GM23248 (cell line): Measurements from ENCODE around the gene KCNH3. TPM values are rescaled to one million over a fixed set of nuclear protein-coding genes. Genes with fewer than 3 reads are reported as not detected.
"Not testable (repeated sequence)": the region's sequence is repeated elsewhere in the genome, so short reads cannot be mapped to it uniquely, and the experiment has no call there.

ENCODE experiments used
- DNase-seq: peaks from one replicate; pipeline ENCODE4 v3.0.0-alpha.2; 2015
- H2AFZ ChIP-seq: fragments of 200-600 bp; sonication (generic); 2 replicates; pipeline ENCODE4 v1.6.1; 2016; ENCODE audit warnings: antibody characterized with exemption
- H3F3A ChIP-seq: fragments of 200-600 bp; sonication (generic); 2 replicates; pipeline ENCODE4 v1.6.1; 2016; ENCODE audit warnings: mild to moderate bottlenecking, antibody characterized with exemption, mixed run types; ENCODE audit not compliant: insufficient read depth
- H3K27ac ChIP-seq: fragments of 200-600 bp; sonication (generic); 2 replicates; pipeline ENCODE4 v1.5.1; 2016; ENCODE audit warnings: mild to moderate bottlenecking
- H3K27me3 ChIP-seq: fragments of 200-600 bp; sonication (generic); replicated peaks from 2 replicates; pipeline ENCODE4 v1.6.1; 2016; ENCODE audit warnings: mild to moderate bottlenecking; ENCODE audit not compliant: insufficient read depth
- H3K36me3 ChIP-seq: fragments of 200-600 bp; sonication (generic); 2 replicates; pipeline ENCODE4 v1.6.1; 2016; ENCODE audit warnings: low read depth, mild to moderate bottlenecking
- H3K4me1 ChIP-seq: fragments of 200-600 bp; sonication (generic); 2 replicates; pipeline ENCODE4 v1.6.1; 2016; ENCODE audit warnings: mild to moderate bottlenecking; ENCODE audit not compliant: insufficient read depth
- H3K4me2 ChIP-seq: fragments of 200-600 bp; sonication (generic); one replicate; pipeline ENCODE4 v1.6.1; 2016; ENCODE audit warnings: mild to moderate bottlenecking; ENCODE audit not compliant: unreplicated experiment
- H3K4me3 ChIP-seq: fragments of 200-600 bp; sonication (generic); 2 replicates; pipeline ENCODE4 v1.5.1; 2016; ENCODE audit warnings: mild to moderate bottlenecking
- H3K79me2 ChIP-seq: fragments of 200-600 bp; sonication (generic); 2 replicates; pipeline ENCODE4 v1.6.1; 2016; ENCODE audit warnings: mild to moderate bottlenecking; ENCODE audit not compliant: insufficient read depth
- H3K9ac ChIP-seq: fragments of 200-600 bp; sonication (generic); 2 replicates; pipeline ENCODE4 v1.6.1; 2016; ENCODE audit warnings: mild to moderate bottlenecking
- H3K9me2 ChIP-seq: fragments of 200-600 bp; sonication (generic); 2 replicates; pipeline ENCODE4 v1.6.1; 2016; ENCODE audit warnings: mixed run types, mild to moderate bottlenecking, moderate library complexity; ENCODE audit not compliant: insufficient read depth
- H3K9me3 ChIP-seq: fragments of 200-600 bp; sonication (generic); one replicate; pipeline ENCODE4 v1.6.1; 2017; ENCODE audit warnings: low read depth
- H4K20me1 ChIP-seq: fragments of 200-600 bp; sonication (generic); 2 replicates; pipeline ENCODE4 v1.6.0; 2016; ENCODE audit not compliant: insufficient read depth
- EZH2 ChIP-seq: fragments of 200-600 bp; sonication (generic); IDR thresholded peaks from 2 replicates; pipeline ENCODE4 v1.6.1; 2018; ENCODE audit warnings: antibody characterized with exemption, mild to moderate bottlenecking; ENCODE audit not compliant: insufficient read depth, poor library complexity, severe bottlenecking
- EZH2phosphoT487 ChIP-seq: fragments of 200-600 bp; sonication (generic); IDR thresholded peaks from 2 replicates; pipeline ENCODE4 v1.6.1; 2018; ENCODE audit warnings: antibody characterized with exemption, moderate library complexity, mild to moderate bottlenecking, low read depth; ENCODE audit not compliant: insufficient read depth
- WGBS, 2 experiments: methylation state at CpG; one replicate each; pipeline ENCODE4 v1.1.6; 2015 to 2017; ENCODE audit warnings: low lambda C conversion rate in 2 of 2, low coverage in 1 of 2; ENCODE audit errors: missing lambda C conversion rate in 2 of 2; 5-methylcytosine and 5-hydroxymethylcytosine counted together
- in situ Hi-C: fragments of 300-500 bp; cut with MboI; formaldehyde crosslinking; loops from 2 replicates; pipeline ENCODE4 v1.15.0; 2020
- polyA plus RNA-seq: library from polyadenylated mRNA; unstranded; fragments of >200 nt; fragmentation: Nextera tagmentation; extraction: Ambion mirVana; gene quantifications from 2 replicates; pipeline ENCODE4 v1.2.1, GENCODE V29; 2016
- small RNA-seq: library from RNA; depleted of rRNA; stranded (forward); fragments of <200 nt; gene quantifications from one replicate; pipeline ENCODE3, GENCODE V24; 2014; ENCODE audit warnings: low read depth, low replicate concordance
- total RNA-seq: library from RNA; depleted of rRNA; stranded (reverse); fragments of >200 nt; shearing (Covaris generic); gene quantifications from 2 replicates; pipeline ENCODE4 v1.2.3, GENCODE V29; 2014; rRNA removed

The KCNH3 gene
- total and polyA plus RNA-seq, 2 experiments from 2014 or later, result 0.09 TPM; not detected in 1

DNA sequence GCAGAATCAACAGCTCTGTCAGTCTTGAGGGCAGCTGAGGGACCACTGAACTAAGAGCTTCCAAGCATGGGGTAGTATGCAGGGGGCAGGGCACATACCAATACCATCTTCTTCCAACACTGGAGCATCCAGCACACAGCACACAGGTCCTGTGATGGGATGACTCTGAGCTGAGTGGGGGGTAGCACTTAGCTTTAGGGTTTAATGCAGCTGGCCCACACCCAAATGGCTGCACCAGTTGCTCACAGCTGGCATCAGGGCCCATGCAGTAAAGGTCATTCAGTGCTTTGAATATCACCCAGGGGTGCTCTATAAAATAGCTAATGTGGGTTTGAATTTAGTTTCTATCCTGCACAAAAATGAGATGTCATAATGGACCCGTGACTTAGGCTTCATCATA, 64.9 kb downstream of the KCNH3 start:
- no peaks in the 10 kb centered on the region for H3K27me3 ChIP-seq
- 67 to 71% methylated on average over 1 of the region's 1 CpG for WGBS, 2 experiments
- H3K4me2 ChIP-seq, result no peak overlapping the region
- no peaks in the 10 kb centered on the region for H3F3A ChIP-seq
- no peaks in the 10 kb centered on the region for H3K79me2 ChIP-seq
- H4K20me1 ChIP-seq, result no peaks in the 10 kb centered on the region
- no peak overlapping the region for H3K9ac ChIP-seq
- no peak overlapping the region for H3K4me3 ChIP-seq
- in situ Hi-C loops, result no loop called here
- no peaks in the 10 kb centered on the region for H3K9me3 ChIP-seq
- H3K9me2 ChIP-seq, result no peaks in the 10 kb centered on the region
- DNase-seq, result no peak
- no peak overlapping the region for H2AFZ ChIP-seq
- no peak overlapping the region for H3K27ac ChIP-seq
- no peaks in the 10 kb centered on the region for H3K4me1 ChIP-seq
- no peaks in the 10 kb centered on the region for H3K36me3 ChIP-seq
- no peak for TF ChIP-seq EZH2
- no peak for TF ChIP-seq EZH2phosphoT487

GRCh38 chr12:49604856-49605255, 66.0 kb downstream of the KCNH3 start:
- no peaks in the 10 kb centered on the region for H3K27me3 ChIP-seq
- no peaks in the 10 kb centered on the region for H4K20me1 ChIP-seq
- no peak overlapping the region for H3K9ac ChIP-seq
- no peak overlapping the region for H2AFZ ChIP-seq
- H3K4me1 ChIP-seq, result no peaks in the 10 kb centered on the region
- in situ Hi-C loops, result no loop called here
- H3K36me3 ChIP-seq, result no peaks in the 10 kb centered on the region
- H3K27ac ChIP-seq, result no peak overlapping the region
- no peaks in the 10 kb centered on the region for H3F3A ChIP-seq
- no peaks in the 10 kb centered on the region for H3K9me3 ChIP-seq
- TF ChIP-seq EZH2, result no peak
- no peak for TF ChIP-seq EZH2phosphoT487
- H3K4me3 ChIP-seq, result no peak overlapping the region
- DNase-seq, result no peak
- 59 to 60% methylated on average over 5 of the region's 5 CpGs for WGBS, 2 experiments
- H3K9me2 ChIP-seq, result no peaks in the 10 kb centered on the region
- no peaks in the 10 kb centered on the region for H3K79me2 ChIP-seq
- no peak overlapping the region for H3K4me2 ChIP-seq

- not testable (repeated sequence) for H3K9me3 ChIP-seq, DNase-seq
- WGBS, 2 experiments, result 94 to 97% methylated on average over 4 of the region's 4 CpGs
These were observed 66.7 kb downstream of the KCNH3 start, which contains the start of gene FAM186B for GRCh38 chr12:49605539-49605938. Gene FAM186B (minus strand): TSS chr12:49605639. CDS start chr12:49605477, 162 bp downstream.

More at GRCh38 chr12:49605539-49605938, 66.7 kb downstream of the KCNH3 start, which contains the start of gene FAM186B:
- H3K27ac ChIP-seq, H4K20me1 ChIP-seq, H3K9me2 ChIP-seq, H3K36me3 ChIP-seq, H3K4me1 ChIP-seq, in situ Hi-C loops, H3F3A ChIP-seq, H3K79me2 ChIP-seq, H2AFZ ChIP-seq, H3K27me3 ChIP-seq, H3K4me2 ChIP-seq, H3K9ac ChIP-seq, H3K4me3 ChIP-seq: not testable (repeated sequence)

Small RNA genes within 50 kb of the gene (small RNA-seq; reads per million reads assigned to genes)
- gene POLR2KP1 (not detected), gene RNU6-834P (not detected)

Other genes with a start within 250 kb of the KCNH3 start
- gene PRPH, start 243.9 kb upstream of the KCNH3 start, total RNA-seq, result not detected in 2 replicates
- not detected in 2 replicates for gene PRPH, start 243.9 kb upstream of the KCNH3 start, polyA plus RNA-seq
- gene TROAP, start 215.8 kb upstream of the KCNH3 start, total RNA-seq, result 4.4 and 6.2 TPM in 2 replicates
- 8.8 and 11.7 TPM in 2 replicates for gene TROAP, start 215.8 kb upstream of the KCNH3 start, polyA plus RNA-seq
- gene C1QL4, start 201.8 kb upstream of the KCNH3 start, total RNA-seq, result not detected in 2 replicates
- not detected in 2 replicates for gene C1QL4, start 201.8 kb upstream of the KCNH3 start, polyA plus RNA-seq
- 1.5 and 2.5 TPM in 2 replicates for gene DNAJC22, start 192.1 kb upstream of the KCNH3 start, total RNA-seq
- gene DNAJC22, start 192.1 kb upstream of the KCNH3 start, polyA plus RNA-seq, result 0.69 and 1.9 TPM in 2 replicates
- gene SPATS2, start 171.6 kb upstream of the KCNH3 start, total RNA-seq, result 13.7 and 25.0 TPM in 2 replicates
- gene SPATS2, start 171.6 kb upstream of the KCNH3 start, polyA plus RNA-seq, result 22.3 and 22.4 TPM in 2 replicates
- 54.9 and 60.4 TPM in 2 replicates for gene MCRS1, start 29.1 kb downstream of the KCNH3 start, total RNA-seq
- 64.2 and 66.0 TPM in 2 replicates for gene MCRS1, start 29.1 kb downstream of the KCNH3 start, polyA plus RNA-seq
- 0.22 and 1.4 TPM in 2 replicates for gene FAM186B, start 66.6 kb downstream of the KCNH3 start, total RNA-seq
- 0.14 and 0.38 TPM in 2 replicates for gene FAM186B, start 66.6 kb downstream of the KCNH3 start, polyA plus RNA-seq
- gene PRPF40B, start 84.5 kb downstream of the KCNH3 start, total RNA-seq, result 9.9 and 10.2 TPM in 2 replicates
- 11.6 and 12.6 TPM in 2 replicates for gene PRPF40B, start 84.5 kb downstream of the KCNH3 start, polyA plus RNA-seq
- 24.0 and 32.9 TPM in 2 replicates for gene FMNL3, start 168.4 kb downstream of the KCNH3 start, total RNA-seq
- gene FMNL3, start 168.4 kb downstream of the KCNH3 start, polyA plus RNA-seq, result 7.9 and 9.3 TPM in 2 replicates
- 461 and 510 TPM in 2 replicates for gene TMBIM6, start 202.5 kb downstream of the KCNH3 start, total RNA-seq
- gene TMBIM6, start 202.5 kb downstream of the KCNH3 start, polyA plus RNA-seq, result 889 and 891 TPM in 2 replicates